Measurements from ENCODE around the gene KAT2B.

Gene KAT2B

GRCh38 chr3:20064796-20065564 is 24.7 kb downstream of the KAT2B start:
- in situ Hi-C loops (cut with MboI; ENCODE audit: low sequenced_read_pairs), result no loop called here

GRCh38 chr3:20066079-20066478 is 25.8 kb downstream of the KAT2B start:
- in situ Hi-C loops (cut with MboI; ENCODE audit: low sequenced_read_pairs), result no loop called here

GRCh38 chr3:20066850-20067617 is 26.8 kb downstream of the KAT2B start:
- in situ Hi-C loops (cut with MboI; ENCODE audit: low sequenced_read_pairs), result no loop called here

- in situ Hi-C loops (cut with MboI; ENCODE audit: low sequenced_read_pairs), result no loop called here
Measured at GRCh38 chr3:20068512-20069177, 28.4 kb downstream of the KAT2B start.

DNA sequence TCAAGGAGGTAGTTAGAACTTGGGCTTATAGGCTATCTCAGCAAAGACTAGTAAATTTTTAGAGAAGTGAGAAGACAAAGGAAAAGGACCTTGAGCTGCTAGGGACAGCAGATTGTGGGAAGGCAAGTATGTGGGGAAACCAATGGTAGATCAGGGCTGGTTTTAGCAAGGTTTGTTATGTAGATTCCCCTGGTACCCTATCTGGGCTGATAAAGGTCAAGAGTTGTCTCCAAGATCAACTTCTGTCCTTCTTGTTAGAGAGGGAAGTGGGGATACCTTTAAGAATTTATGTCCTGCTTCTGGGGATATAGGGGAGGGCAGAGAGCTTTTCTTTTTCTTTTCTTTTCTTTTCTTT is 28.9 kb downstream of the KAT2B start:
- in situ Hi-C loops (cut with MboI; ENCODE audit: low sequenced_read_pairs), result no loop called here

DNA sequence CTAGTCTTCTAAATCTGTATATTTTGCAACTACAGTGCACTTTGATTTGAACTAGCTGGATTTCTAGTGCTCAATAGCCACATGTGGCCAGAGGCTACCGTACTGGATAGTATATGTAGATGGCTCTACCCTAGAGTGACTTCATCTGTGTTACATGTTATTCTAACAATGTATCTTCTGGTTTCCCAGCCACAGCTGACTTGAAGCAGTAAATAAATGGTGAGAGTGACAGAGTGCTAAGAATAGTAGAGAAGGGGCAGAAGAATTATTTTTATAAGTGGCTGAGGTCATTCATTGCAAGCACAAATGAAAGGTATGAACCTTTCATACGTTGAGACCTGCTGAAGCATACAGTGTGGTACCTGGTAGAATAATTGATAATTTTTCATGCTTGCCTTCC is 30.9 kb downstream of the KAT2B start:
- in situ Hi-C loops (cut with MboI; ENCODE audit: low sequenced_read_pairs), result no loop called here

GRCh38 chr3:20072422-20072821 is 32.2 kb downstream of the KAT2B start:
- in situ Hi-C loops (cut with MboI; ENCODE audit: low sequenced_read_pairs), result no loop called here

GRCh38 chr3:20073068-20073467 is 32.8 kb downstream of the KAT2B start:
- in situ Hi-C loops (cut with MboI; ENCODE audit: low sequenced_read_pairs), result no loop called here

GRCh38 chr3:20073683-20074082 is 33.4 kb downstream of the KAT2B start:
- in situ Hi-C loops (cut with MboI; ENCODE audit: low sequenced_read_pairs), result no loop called here

- in situ Hi-C loops (cut with MboI; ENCODE audit: low sequenced_read_pairs), result no loop called here
Measured at GRCh38 chr3:20074226-20075063, 34.2 kb downstream of the KAT2B start.

DNA sequence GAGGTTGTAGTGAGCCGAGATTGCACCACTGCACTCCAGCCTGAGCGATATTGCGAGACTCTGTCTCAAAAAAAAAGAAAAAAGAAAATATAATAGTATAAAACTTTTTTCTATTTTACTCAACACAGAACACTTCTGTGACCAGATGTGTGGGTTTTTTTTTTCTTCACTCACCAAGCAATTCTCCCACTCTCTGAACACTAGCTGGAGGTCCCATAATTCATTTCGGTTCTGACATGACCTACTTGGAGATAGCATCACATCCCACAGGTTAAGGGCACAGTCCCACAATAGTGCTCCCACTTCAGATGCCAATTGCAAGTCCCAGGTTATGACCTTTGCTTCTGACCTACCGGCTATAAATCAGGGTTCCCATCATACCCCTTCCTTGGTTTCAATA is 35.0 kb downstream of the KAT2B start:
- in situ Hi-C loops (cut with MboI; ENCODE audit: low sequenced_read_pairs), result no loop called here

DNA sequence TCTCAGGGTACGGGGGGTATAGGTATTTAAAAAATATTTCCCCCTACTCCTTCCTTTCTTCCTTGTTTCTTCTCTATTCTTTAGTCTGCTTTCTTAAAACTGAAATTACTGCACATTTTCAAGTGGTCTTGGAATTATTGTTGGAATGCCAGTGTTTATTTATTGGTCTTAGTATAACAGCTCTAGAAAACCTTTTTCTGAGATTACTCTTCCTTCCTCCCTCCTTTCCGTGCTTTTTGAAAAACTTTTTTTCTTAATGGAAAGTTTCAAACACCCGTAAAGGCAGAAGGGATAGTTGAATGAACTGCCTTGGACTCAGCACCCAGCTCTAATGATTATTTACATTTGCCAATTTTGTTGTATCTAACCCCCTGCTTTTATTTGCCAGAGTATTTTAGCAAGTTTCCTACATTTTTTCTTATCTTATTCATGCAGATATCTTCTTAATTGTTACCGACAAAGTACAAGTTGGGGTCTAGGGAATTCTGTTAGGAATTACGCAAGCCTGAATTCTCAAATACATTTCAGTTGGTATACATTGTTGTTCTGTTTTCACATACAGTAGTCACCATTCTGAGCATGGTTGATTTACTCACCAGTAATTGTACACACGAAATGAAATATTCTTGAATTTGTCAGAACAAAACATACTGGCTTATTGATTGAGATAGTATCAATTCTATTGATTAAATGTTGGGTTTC is 36.2 kb downstream of the KAT2B start:
- in situ Hi-C loops (cut with MboI; ENCODE audit: low sequenced_read_pairs), result no loop called here

GRCh38 chr3:20077068-20077467 is 36.8 kb downstream of the KAT2B start:
- in situ Hi-C loops (cut with MboI; ENCODE audit: low sequenced_read_pairs), result no loop called here

DNA sequence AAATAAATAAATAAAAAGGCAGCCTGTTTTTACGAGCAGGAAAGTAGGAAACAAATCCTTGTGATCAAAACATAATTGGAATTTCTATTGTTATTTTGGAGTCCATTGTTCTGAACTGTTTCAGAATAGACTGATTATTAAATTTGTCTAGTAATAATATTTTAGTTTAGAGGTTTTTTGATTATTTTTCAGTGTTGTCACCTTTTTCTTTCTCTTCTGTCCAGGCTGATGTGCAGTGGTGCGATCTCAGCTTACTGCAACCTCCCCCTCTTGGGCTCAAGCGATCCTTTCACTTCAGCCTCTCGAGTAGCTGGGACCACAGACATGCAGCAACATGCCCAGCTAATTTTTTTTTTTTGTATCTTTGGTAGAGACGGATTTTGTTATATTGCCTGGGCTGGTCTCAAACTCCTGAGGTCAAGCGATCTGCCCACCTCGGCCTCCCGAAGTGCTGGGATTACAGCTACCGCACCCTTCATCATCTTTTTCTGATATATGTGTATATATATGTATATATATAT is 38.0 kb downstream of the KAT2B start:
- in situ Hi-C loops (cut with MboI; ENCODE audit: low sequenced_read_pairs), result no loop called here

DNA sequence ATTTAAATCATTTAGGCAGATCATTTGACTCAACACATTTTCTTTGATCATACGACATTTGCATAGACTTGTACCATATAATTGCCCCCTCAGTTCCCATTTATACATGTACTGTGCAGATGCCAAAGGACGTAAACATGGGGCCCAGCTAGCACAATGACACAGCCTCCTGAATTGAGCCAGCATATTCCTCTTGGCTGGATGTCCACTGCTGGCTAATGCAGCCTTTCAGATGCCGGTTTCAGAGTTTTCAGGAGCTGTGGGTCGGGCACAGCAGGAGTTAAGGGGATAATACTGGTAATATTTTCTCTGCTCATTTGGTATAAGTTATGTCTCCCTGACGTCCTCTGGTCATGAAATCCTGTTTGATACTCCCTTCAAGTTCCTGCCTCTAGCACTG is 39.4 kb downstream of the KAT2B start:
- in situ Hi-C loops (cut with MboI; ENCODE audit: low sequenced_read_pairs), result no loop called here

GRCh38 chr3:20080956-20081554 is 40.8 kb downstream of the KAT2B start:
- in situ Hi-C loops (cut with MboI; ENCODE audit: low sequenced_read_pairs), result no loop called here

- in situ Hi-C loops (cut with MboI; ENCODE audit: low sequenced_read_pairs), result no loop called here
Measured at GRCh38 chr3:20083253-20083652, 43.0 kb downstream of the KAT2B start.

DNA sequence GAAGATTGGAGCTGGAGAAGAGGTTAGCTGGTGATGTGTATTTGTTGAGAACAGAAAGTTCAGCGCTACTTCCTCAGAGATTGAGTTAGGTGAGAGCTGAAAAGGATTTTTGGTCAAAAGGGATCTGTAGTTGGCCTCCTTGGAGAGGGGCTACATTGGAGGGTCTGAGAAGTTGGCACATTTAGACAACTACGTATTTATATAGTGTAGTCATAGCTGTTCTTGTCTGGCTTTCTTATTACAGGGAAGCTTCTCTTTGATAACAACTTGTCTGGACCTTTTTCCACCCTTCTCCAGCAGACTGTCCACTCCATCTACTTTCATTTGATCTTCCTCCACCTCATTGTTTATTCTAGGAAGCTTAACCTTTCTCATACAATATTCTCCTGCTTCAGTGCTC is 43.7 kb downstream of the KAT2B start:
- in situ Hi-C loops (cut with MboI; ENCODE audit: low sequenced_read_pairs), result no loop called here

GRCh38 chr3:20091331-20092047 is 51.2 kb downstream of the KAT2B start:
- in situ Hi-C loops (cut with MboI; ENCODE audit: low sequenced_read_pairs), result no loop called here

Measured in hTERT RPE-1 (cell line).